ENCODE data around the gene RNF167.

DNA sequence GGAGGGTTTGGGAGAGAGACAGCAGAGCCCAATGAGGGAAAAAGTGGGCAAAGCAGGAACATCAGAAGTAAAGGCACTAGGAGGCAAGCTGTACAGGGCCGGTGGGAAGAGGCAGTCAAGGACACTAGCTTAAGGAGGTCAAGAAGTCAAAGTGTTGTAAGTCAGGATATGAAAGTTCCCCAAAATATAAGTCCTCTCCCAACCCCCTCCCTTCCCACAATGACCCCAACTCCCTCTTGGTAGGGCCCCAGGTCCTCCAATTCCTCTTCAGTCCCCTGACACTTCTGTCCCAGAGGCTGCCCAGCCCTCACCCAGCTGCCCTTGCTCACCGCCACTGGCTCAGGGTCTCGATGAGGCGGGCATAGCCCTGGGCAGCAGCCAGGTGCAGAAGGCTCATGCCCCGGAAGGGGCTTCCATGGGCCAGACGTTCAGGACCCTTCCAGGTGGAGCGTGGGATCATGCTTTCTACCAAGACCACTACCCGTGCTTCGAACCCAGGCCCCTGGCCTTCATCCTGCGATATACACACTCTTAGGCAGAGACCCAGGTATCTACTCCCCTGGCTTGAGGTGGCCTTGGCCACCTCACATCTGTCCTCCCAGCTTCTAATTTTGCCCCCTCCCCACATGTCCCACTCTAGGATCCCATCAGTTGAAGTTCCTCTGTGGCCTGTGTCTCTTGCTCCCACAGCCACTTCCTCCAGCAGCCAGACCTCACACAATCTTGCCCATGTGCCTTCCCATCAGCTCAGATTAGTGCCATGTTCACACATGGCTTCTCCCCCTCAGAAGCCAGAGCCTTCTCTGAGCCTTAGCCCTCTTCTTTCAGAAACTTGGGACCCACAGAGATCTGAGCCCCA lies 33.4 kb downstream of the RNF167 start:
- TF ChIP-seq HDAC6 (IDR thresholded peaks at IDR 0.05; ENCODE audit: low read depth, low read length) (no peak), FOSL1 (IDR thresholded peaks at IDR 0.05; ENCODE audit: insufficient read depth, low read depth, low read length) (no peak), SIN3A (conservative IDR thresholded peaks at IDR 0.05 in 1 of 2, IDR thresholded peaks at IDR 0.05 in 1 of 2; ENCODE audit: low read depth in 1 of 2, low read length in 2 of 2) (no peak), SP1 (IDR thresholded peaks at IDR 0.05; ENCODE audit: low read depth, low read length) (no peak), TAF7 (optimal IDR thresholded peaks at IDR 0.05; ENCODE audit: borderline replicate concordance, low read depth, low read length) (no peak), POLR2A (IDR thresholded peaks at IDR 0.05; ENCODE audit: control extremely low read depth in 1 of 2, low read depth in 2 of 2, low read length in 2 of 2) (no peak), SP4 (IDR thresholded peaks at IDR 0.05; ENCODE audit: low read length) (no peak), SUZ12 (IDR thresholded peaks at IDR 0.05; ENCODE audit: low read length) (no peak), EP300 (IDR thresholded peaks at IDR 0.05; ENCODE audit: borderline replicate concordance in 1 of 2, low read depth in 2 of 2, low read length in 2 of 2) (no peak)
- TF ChIP-seq, protein P1, sequence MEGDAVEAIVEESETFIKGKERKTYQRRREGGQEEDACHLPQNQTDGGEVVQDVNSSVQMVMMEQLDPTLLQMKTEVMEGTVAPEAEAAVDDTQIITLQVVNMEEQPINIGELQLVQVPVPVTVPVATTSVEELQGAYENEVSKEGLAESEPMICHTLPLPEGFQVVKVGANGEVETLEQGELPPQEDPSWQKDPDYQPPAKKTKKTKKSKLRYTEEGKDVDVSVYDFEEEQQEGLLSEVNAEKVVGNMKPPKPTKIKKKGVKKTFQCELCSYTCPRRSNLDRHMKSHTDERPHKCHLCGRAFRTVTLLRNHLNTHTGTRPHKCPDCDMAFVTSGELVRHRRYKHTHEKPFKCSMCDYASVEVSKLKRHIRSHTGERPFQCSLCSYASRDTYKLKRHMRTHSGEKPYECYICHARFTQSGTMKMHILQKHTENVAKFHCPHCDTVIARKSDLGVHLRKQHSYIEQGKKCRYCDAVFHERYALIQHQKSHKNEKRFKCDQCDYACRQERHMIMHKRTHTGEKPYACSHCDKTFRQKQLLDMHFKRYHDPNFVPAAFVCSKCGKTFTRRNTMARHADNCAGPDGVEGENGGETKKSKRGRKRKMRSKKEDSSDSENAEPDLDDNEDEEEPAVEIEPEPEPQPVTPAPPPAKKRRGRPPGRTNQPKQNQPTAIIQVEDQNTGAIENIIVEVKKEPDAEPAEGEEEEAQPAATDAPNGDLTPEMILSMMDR (IDR thresholded peaks at IDR 0.05; ENCODE audit: control extremely low read depth in 1 of 3, insufficient read depth in 1 of 3, low read depth in 1 of 3, low read length in 3 of 3), result no peak
- TF ChIP-seq, protein P2, sequence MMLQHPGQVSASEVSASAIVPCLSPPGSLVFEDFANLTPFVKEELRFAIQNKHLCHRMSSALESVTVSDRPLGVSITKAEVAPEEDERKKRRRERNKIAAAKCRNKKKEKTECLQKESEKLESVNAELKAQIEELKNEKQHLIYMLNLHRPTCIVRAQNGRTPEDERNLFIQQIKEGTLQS (IDR thresholded peaks at IDR 0.05; ENCODE audit: insufficient read depth, low read depth, low read length), result no peak
